OCI-LY3 (cell line): Measurements from ENCODE around the gene MED17.
A peak's percentile ranks its signal among the peaks of the same experiment; 100 is the strongest.
"Not testable (repeated sequence)": the region's sequence is repeated elsewhere in the genome, so short reads cannot be mapped to it uniquely, and the experiment has no call there.

Experiments
- H2AFZ ChIP-seq: fragments of 200-600, 300-600 bp; shearing (Covaris generic); 2 replicates; pipeline ENCODE4 v1.6.0; 2014; ENCODE audit warnings: antibody characterized with exemption, low read depth, low read length
- H3K27ac ChIP-seq: fragments of 200-600, 300-600 bp; sonication (generic); 2 replicates; pipeline ENCODE4 v1.5.1; 2014; ENCODE audit warnings: mild to moderate bottlenecking, low read length, moderate library complexity, mixed read lengths
- H3K27me3 ChIP-seq: fragments of 200-600, 300-600 bp; sonication (generic); 2 replicates; pipeline ENCODE4 v1.6.1; 2014; ENCODE audit warnings: low read depth, low read length, mixed read lengths
- H3K36me3 ChIP-seq: fragments of 200-600, 300-600 bp; sonication (generic); replicated peaks from 2 replicates; pipeline ENCODE3; 2014; ENCODE audit warnings: low read depth, low read length, mixed read lengths
- H3K4me1 ChIP-seq: fragments of 300-600, 200-600 bp; sonication (generic); 2 replicates; pipeline ENCODE4 v1.6.1; 2014; ENCODE audit warnings: low read length, mixed read lengths
- H3K4me2 ChIP-seq: fragments of 200-600, 300-600 bp; sonication (generic); 2 replicates; pipeline ENCODE4 v1.6.1; 2014; ENCODE audit warnings: low read length, mixed read lengths
- H3K4me3 ChIP-seq: fragments of 300-600, 200-600 bp; sonication (generic); 2 replicates; pipeline ENCODE4 v1.5.1; 2014; ENCODE audit warnings: antibody characterized with exemption, mild to moderate bottlenecking, low read length, moderate library complexity
- H3K79me2 ChIP-seq: fragments of 300-600, 200-600 bp; shearing (Covaris generic); 2 replicates; pipeline ENCODE4 v1.6.1; 2014; ENCODE audit warnings: mild to moderate bottlenecking, low read length, mixed read lengths
- H3K9ac ChIP-seq: fragments of 300-600, 200-600 bp; shearing (Covaris generic); 2 replicates; pipeline ENCODE4 v1.6.0; 2014; ENCODE audit warnings: mild to moderate bottlenecking, low read length, moderate library complexity
- H3K9me3 ChIP-seq: fragments of 200-600, 300-600 bp; shearing (Covaris generic); 2 replicates; pipeline ENCODE4 v1.6.1; 2014; ENCODE audit warnings: low read length, mixed read lengths; ENCODE audit not compliant: insufficient read depth
- H4K20me1 ChIP-seq: fragments of 200-600, 300-600 bp; sonication (generic); 2 replicates; pipeline ENCODE4 v1.6.1; 2016; ENCODE audit warnings: low read length, mixed read lengths; ENCODE audit not compliant: insufficient read depth
- CTCF ChIP-seq: fragments of 200-600, 300-600 bp; sonication (generic); IDR thresholded peaks from 2 replicates; pipeline ENCODE4 v1.5.1; 2014; ENCODE audit warnings: antibody characterized with exemption, low read length, low read depth
- EZH2phosphoT487 ChIP-seq: fragments of 200-600 bp; shearing (Covaris generic); IDR thresholded peaks from 2 replicates; pipeline ENCODE4 v1.6.1; 2018; ENCODE audit warnings: antibody characterized with exemption, mixed run types, low read depth

Gene MED17

GRCh38 chr11:93773045-93773477 is 11.0 kb upstream of the MED17 start:
- H3K79me2 ChIP-seq: no peaks in the 10 kb centered on the region
- H3K4me1 ChIP-seq: no peaks in the 10 kb centered on the region
- no peaks in the 10 kb centered on the region for H4K20me1 ChIP-seq
- no peaks in the 10 kb centered on the region for H3K27me3 ChIP-seq
- no peak overlapping the region for H3K4me2 ChIP-seq
- H3K27ac ChIP-seq: no peak overlapping the region
- H3K9me3 ChIP-seq: no peaks in the 10 kb centered on the region
- H2AFZ ChIP-seq: no peak overlapping the region
- no peak overlapping the region for H3K9ac ChIP-seq
- no peak for TF ChIP-seq CTCF
- TF ChIP-seq EZH2phosphoT487: no peak
- H3K36me3 ChIP-seq: peaks cover 7% of the 10 kb centered on the region
- no peak overlapping the region for H3K4me3 ChIP-seq

GRCh38 chr11:93773601-93774200 is 10.4 kb upstream of the MED17 start:
- Histone ChIP-seq H3K4me3 (no peak overlapping the region), H2AFZ (no peak overlapping the region), H3K4me2 (no peak overlapping the region), H3K9ac (no peak overlapping the region), H3K36me3 (peaks cover 7% of the 10 kb centered on the region), H3K79me2 (no peaks in the 10 kb centered on the region), H3K9me3 (no peaks in the 10 kb centered on the region), H4K20me1 (no peaks in the 10 kb centered on the region), H3K27ac (no peak overlapping the region), H3K4me1 (no peaks in the 10 kb centered on the region), H3K27me3 (no peaks in the 10 kb centered on the region)
- TF ChIP-seq EZH2phosphoT487: no peak
- no peak for TF ChIP-seq CTCF

GRCh38 chr11:93774560-93774959 is 9.5 kb upstream of the MED17 start:
- H2AFZ ChIP-seq, H3K27me3 ChIP-seq, H3K4me1 ChIP-seq, H3K79me2 ChIP-seq, H3K36me3 ChIP-seq, H3K4me2 ChIP-seq, H3K27ac ChIP-seq, H4K20me1 ChIP-seq, H3K9me3 ChIP-seq, H3K9ac ChIP-seq, H3K4me3 ChIP-seq: not testable (repeated sequence)

GRCh38 chr11:93775289-93775688 is 8.8 kb upstream of the MED17 start:
- H3K36me3 ChIP-seq: peaks cover 7% of the 10 kb centered on the region
- H2AFZ ChIP-seq: no peak overlapping the region
- H3K4me2 ChIP-seq: no peak overlapping the region
- no peaks in the 10 kb centered on the region for H3K79me2 ChIP-seq
- no peaks in the 10 kb centered on the region for H3K9me3 ChIP-seq
- H3K4me3 ChIP-seq: no peak overlapping the region
- H3K27ac ChIP-seq: no peak overlapping the region
- H3K27me3 ChIP-seq: no peaks in the 10 kb centered on the region
- no peak overlapping the region for H3K9ac ChIP-seq
- no peak for TF ChIP-seq EZH2phosphoT487
- peak; percentile 43 for TF ChIP-seq CTCF
- H3K4me1 ChIP-seq: no peaks in the 10 kb centered on the region
- no peaks in the 10 kb centered on the region for H4K20me1 ChIP-seq
